ENCODE results near the gene EIPR1.

EIPR1 gene

GRCh38 chr2:3279236-3279960, 98.2 kb downstream of the EIPR1 start:
- Histone ChIP-seq H3K27ac (ENCODE audit: low read depth, low read length, severe bottlenecking) (no peak overlapping the region), H3K36me3 (ENCODE audit: control insufficient read depth, insufficient read depth, low read length) (peaks cover 4% of the 10 kb centered on the region), H3K4me3 (ENCODE audit: extremely low read depth, insufficient read depth, low read length, poor library complexity, severe bottlenecking) (no peak overlapping the region), H3K4me1 (ENCODE audit: control insufficient read depth, insufficient read depth, low read length, poor library complexity, severe bottlenecking) (no peaks in the 10 kb centered on the region), H3K9me3 (ENCODE audit: control insufficient read depth, low read length) (peaks cover 4% of the 10 kb centered on the region)
- 97 to 98% methylated on average over 12 to 15 of the region's 17 CpGs for WGBS, 2 experiments (ENCODE audit: insufficient coverage in 2 of 2)

- Histone ChIP-seq H3K27ac (ENCODE audit: low read depth, low read length, severe bottlenecking) (no peak overlapping the region), H3K4me1 (ENCODE audit: control insufficient read depth, insufficient read depth, low read length, poor library complexity, severe bottlenecking) (no peaks in the 10 kb centered on the region), H3K4me3 (ENCODE audit: extremely low read depth, insufficient read depth, low read length, poor library complexity, severe bottlenecking) (no peak overlapping the region), H3K9me3 (ENCODE audit: control insufficient read depth, low read length) (peaks cover 4% of the 10 kb centered on the region), H3K36me3 (ENCODE audit: control insufficient read depth, insufficient read depth, low read length) (peaks cover 4% of the 10 kb centered on the region)
- WGBS, 2 experiments (ENCODE audit: insufficient coverage in 2 of 2): 95 to 96% methylated on average over 4 to 6 of the region's 14 CpGs
Observed at GRCh38 chr2:3278521-3279218, 98.9 kb downstream of the EIPR1 start.

- Histone ChIP-seq H3K9me3 (ENCODE audit: control insufficient read depth, low read length) (peaks cover 4% of the 10 kb centered on the region), H3K36me3 (ENCODE audit: control insufficient read depth, insufficient read depth, low read length) (peaks cover 4% of the 10 kb centered on the region), H3K4me3 (ENCODE audit: extremely low read depth, insufficient read depth, low read length, poor library complexity, severe bottlenecking) (no peak overlapping the region), H3K4me1 (ENCODE audit: control insufficient read depth, insufficient read depth, low read length, poor library complexity, severe bottlenecking) (no peaks in the 10 kb centered on the region), H3K27ac (ENCODE audit: low read depth, low read length, severe bottlenecking) (no peak overlapping the region)
- 92 to 95% methylated on average over 9 to 14 of the region's 16 CpGs for WGBS, 2 experiments (ENCODE audit: insufficient coverage in 2 of 2)
Observed at GRCh38 chr2:3277748-3278520, 99.7 kb downstream of the EIPR1 start.

GRCh38 chr2:3277050-3277747, 100.4 kb downstream of the EIPR1 start:
- WGBS, 2 experiments (ENCODE audit: insufficient coverage in 2 of 2): 87 to 89% methylated on average over 19 to 20 of the region's 25 CpGs
- H3K9me3 ChIP-seq (ENCODE audit: control insufficient read depth, low read length): peaks cover 4% of the 10 kb centered on the region
- H3K4me3 ChIP-seq (ENCODE audit: extremely low read depth, insufficient read depth, low read length, poor library complexity, severe bottlenecking): no peak overlapping the region
- peaks cover 4% of the 10 kb centered on the region for H3K36me3 ChIP-seq (ENCODE audit: control insufficient read depth, insufficient read depth, low read length)
- H3K27ac ChIP-seq (ENCODE audit: low read depth, low read length, severe bottlenecking): no peak overlapping the region
- no peaks in the 10 kb centered on the region for H3K4me1 ChIP-seq (ENCODE audit: control insufficient read depth, insufficient read depth, low read length, poor library complexity, severe bottlenecking)

GRCh38 chr2:3272761-3273160, 104.9 kb downstream of the EIPR1 start:
- H3K4me3 ChIP-seq (ENCODE audit: extremely low read depth, insufficient read depth, low read length, poor library complexity, severe bottlenecking): no peak overlapping the region
- no peaks in the 10 kb centered on the region for H3K4me1 ChIP-seq (ENCODE audit: control insufficient read depth, insufficient read depth, low read length, poor library complexity, severe bottlenecking)
- 77 to 96% methylated on average over 3 to 4 of the region's 7 CpGs for WGBS, 2 experiments (ENCODE audit: insufficient coverage in 2 of 2)
- H3K27ac ChIP-seq (ENCODE audit: low read depth, low read length, severe bottlenecking): no peak overlapping the region
- H3K9me3 ChIP-seq (ENCODE audit: control insufficient read depth, low read length): peaks cover 4% of the 10 kb centered on the region
- peaks cover 4% of the 10 kb centered on the region for H3K36me3 ChIP-seq (ENCODE audit: control insufficient read depth, insufficient read depth, low read length)

GRCh38 chr2:3270095-3270478, 107.5 kb downstream of the EIPR1 start:
- peaks cover 4% of the 10 kb centered on the region for H3K36me3 ChIP-seq (ENCODE audit: control insufficient read depth, insufficient read depth, low read length)
- H3K27ac ChIP-seq (ENCODE audit: low read depth, low read length, severe bottlenecking): no peak overlapping the region
- no peak overlapping the region for H3K4me3 ChIP-seq (ENCODE audit: extremely low read depth, insufficient read depth, low read length, poor library complexity, severe bottlenecking)
- no peaks in the 10 kb centered on the region for H3K4me1 ChIP-seq (ENCODE audit: control insufficient read depth, insufficient read depth, low read length, poor library complexity, severe bottlenecking)
- H3K9me3 ChIP-seq (ENCODE audit: control insufficient read depth, low read length): no peaks in the 10 kb centered on the region
- WGBS, 2 experiments (ENCODE audit: insufficient coverage in 2 of 2): 96% methylated on average over 8 of the region's 8 CpGs

GRCh38 chr2:3269425-3270094, 108.1 kb downstream of the EIPR1 start:
- H3K4me3 ChIP-seq (ENCODE audit: extremely low read depth, insufficient read depth, low read length, poor library complexity, severe bottlenecking): no peak overlapping the region
- H3K4me1 ChIP-seq (ENCODE audit: control insufficient read depth, insufficient read depth, low read length, poor library complexity, severe bottlenecking): no peaks in the 10 kb centered on the region
- no peak overlapping the region for H3K27ac ChIP-seq (ENCODE audit: low read depth, low read length, severe bottlenecking)
- peaks cover 4% of the 10 kb centered on the region for H3K36me3 ChIP-seq (ENCODE audit: control insufficient read depth, insufficient read depth, low read length)
- no peaks in the 10 kb centered on the region for H3K9me3 ChIP-seq (ENCODE audit: control insufficient read depth, low read length)
- 94 to 96% methylated on average over 10 to 16 of the region's 22 CpGs for WGBS, 2 experiments (ENCODE audit: insufficient coverage in 2 of 2)

GRCh38 chr2:3268705-3269029, 109.0 kb downstream of the EIPR1 start:
- WGBS, 2 experiments (ENCODE audit: insufficient coverage in 2 of 2): 88 to 91% methylated on average over 2 to 4 of the region's 6 CpGs
- H3K4me3 ChIP-seq (ENCODE audit: extremely low read depth, insufficient read depth, low read length, poor library complexity, severe bottlenecking): no peak overlapping the region
- H3K36me3 ChIP-seq (ENCODE audit: control insufficient read depth, insufficient read depth, low read length): peaks cover 4% of the 10 kb centered on the region
- H3K27ac ChIP-seq (ENCODE audit: low read depth, low read length, severe bottlenecking): no peak overlapping the region
- H3K4me1 ChIP-seq (ENCODE audit: control insufficient read depth, insufficient read depth, low read length, poor library complexity, severe bottlenecking): no peaks in the 10 kb centered on the region
- no peaks in the 10 kb centered on the region for H3K9me3 ChIP-seq (ENCODE audit: control insufficient read depth, low read length)

GRCh38 chr2:3267869-3268704, 109.5 kb downstream of the EIPR1 start:
- 94 to 97% methylated on average over 15 to 18 of the region's 20 CpGs for WGBS, 2 experiments (ENCODE audit: insufficient coverage in 2 of 2)
- Histone ChIP-seq H3K27ac (ENCODE audit: low read depth, low read length, severe bottlenecking) (no peak overlapping the region), H3K9me3 (ENCODE audit: control insufficient read depth, low read length) (no peaks in the 10 kb centered on the region), H3K4me3 (ENCODE audit: extremely low read depth, insufficient read depth, low read length, poor library complexity, severe bottlenecking) (no peak overlapping the region), H3K36me3 (ENCODE audit: control insufficient read depth, insufficient read depth, low read length) (peaks cover 4% of the 10 kb centered on the region), H3K4me1 (ENCODE audit: control insufficient read depth, insufficient read depth, low read length, poor library complexity, severe bottlenecking) (no peaks in the 10 kb centered on the region)

All from mesodermal cell (in vitro differentiated cells).